ENCODE data around the gene PATJ.
A peak's percentile ranks its signal among the peaks of the same experiment; 100 is the strongest.

PATJ gene

GRCh38 chr1:62140666-62141065 is 398.4 kb downstream of the PATJ start:
- H3K9me2 ChIP-seq (replicated peaks; ENCODE audit: insufficient read depth, low read length), result no peaks in the 10 kb centered on the region
- no peaks in the 10 kb centered on the region for H3K36me3 ChIP-seq (ENCODE audit: low read length)
- TF ChIP-seq CTCF (IDR thresholded peaks at IDR 0.05; ENCODE audit: insufficient read depth, low read length, poor library complexity, severe bottlenecking) (no peak), EZH2phosphoT487 (conservative IDR thresholded peaks at IDR 0.05; ENCODE audit: low read length) (no peak)
- no peak overlapping the region for H3K27ac ChIP-seq (ENCODE audit: low read depth, low read length)
- H3K79me2 ChIP-seq (ENCODE audit: insufficient read depth, low read length), result no peaks in the 10 kb centered on the region
- H3K9me3 ChIP-seq (ENCODE audit: insufficient read depth, low read length), result no peaks in the 10 kb centered on the region
- H2AFZ ChIP-seq (ENCODE audit: low read depth, low read length, severe bottlenecking), result no peak overlapping the region
- H4K20me1 ChIP-seq (ENCODE audit: low read depth, low read length), result no peaks in the 10 kb centered on the region
- H3K9ac ChIP-seq (ENCODE audit: low read length), result no peak overlapping the region
- H3F3A ChIP-seq (ENCODE audit: insufficient read depth), result no peaks in the 10 kb centered on the region
- H3K27me3 ChIP-seq (ENCODE audit: low read length), result no peaks in the 10 kb centered on the region
- H3K4me2 ChIP-seq (ENCODE audit: low read depth, low read length, poor library complexity, severe bottlenecking), result no peak overlapping the region
- H3K4me3 ChIP-seq (ENCODE audit: insufficient read depth, low read length, poor library complexity, severe bottlenecking), result no peak overlapping the region

- Histone ChIP-seq H3K27me3 (ENCODE audit: low read length) (no peaks in the 10 kb centered on the region), H3K27ac (ENCODE audit: low read depth, low read length) (no peak overlapping the region), H4K20me1 (ENCODE audit: low read depth, low read length) (no peaks in the 10 kb centered on the region), H3K9me2 (replicated peaks; ENCODE audit: insufficient read depth, low read length) (no peaks in the 10 kb centered on the region), H3F3A (ENCODE audit: insufficient read depth) (no peaks in the 10 kb centered on the region), H2AFZ (ENCODE audit: low read depth, low read length, severe bottlenecking) (no peak overlapping the region), H3K9me3 (ENCODE audit: insufficient read depth, low read length) (no peaks in the 10 kb centered on the region), H3K36me3 (ENCODE audit: low read length) (no peaks in the 10 kb centered on the region), H3K79me2 (ENCODE audit: insufficient read depth, low read length) (no peaks in the 10 kb centered on the region), H3K4me2 (ENCODE audit: low read depth, low read length, poor library complexity, severe bottlenecking) (no peak overlapping the region), H3K9ac (ENCODE audit: low read length) (no peak overlapping the region), H3K4me3 (ENCODE audit: insufficient read depth, low read length, poor library complexity, severe bottlenecking) (no peak overlapping the region)
- TF ChIP-seq EZH2phosphoT487 (conservative IDR thresholded peaks at IDR 0.05; ENCODE audit: low read length) (no peak), CTCF (IDR thresholded peaks at IDR 0.05; ENCODE audit: insufficient read depth, low read length, poor library complexity, severe bottlenecking) (no peak)
Measured at GRCh38 chr1:62142496-62142895, 400.2 kb downstream of the PATJ start.

GRCh38 chr1:62144238-62144831 is 402.1 kb downstream of the PATJ start:
- TF ChIP-seq CTCF (IDR thresholded peaks at IDR 0.05; ENCODE audit: insufficient read depth, low read length, poor library complexity, severe bottlenecking) (peak; percentile 60), EZH2phosphoT487 (conservative IDR thresholded peaks at IDR 0.05; ENCODE audit: low read length) (no peak)
- no peak overlapping the region for H3K4me2 ChIP-seq (ENCODE audit: low read depth, low read length, poor library complexity, severe bottlenecking)

More at GRCh38 chr1:62144238-62144831, 402.1 kb downstream of the PATJ start:
- Histone ChIP-seq H3F3A (ENCODE audit: insufficient read depth) (no peaks in the 10 kb centered on the region), H2AFZ (ENCODE audit: low read depth, low read length, severe bottlenecking) (no peak overlapping the region), H3K9me2 (replicated peaks; ENCODE audit: insufficient read depth, low read length) (no peaks in the 10 kb centered on the region), H3K36me3 (ENCODE audit: low read length) (no peaks in the 10 kb centered on the region), H3K79me2 (ENCODE audit: insufficient read depth, low read length) (no peaks in the 10 kb centered on the region), H3K9me3 (ENCODE audit: insufficient read depth, low read length) (no peaks in the 10 kb centered on the region), H3K27me3 (ENCODE audit: low read length) (no peaks in the 10 kb centered on the region), H3K27ac (ENCODE audit: low read depth, low read length) (no peak overlapping the region), H3K4me3 (ENCODE audit: insufficient read depth, low read length, poor library complexity, severe bottlenecking) (no peak overlapping the region), H4K20me1 (ENCODE audit: low read depth, low read length) (no peaks in the 10 kb centered on the region), H3K9ac (ENCODE audit: low read length) (no peak overlapping the region)

Data from SU-DHL-6 (cell line).